Stimulated activated CD8-positive, alpha-beta memory T cell treated with anti-CD3 and anti-CD28 coated beads, Interleukin-7, amount 100 ng/mL, for 1 hour (primary cell): ENCODE data around the gene ALKBH5.

Experiments used
- DNase-seq, 2 donors: peaks; one replicate each; pipeline ENCODE4 v3.0.0-alpha.2; 2020; ENCODE audit warnings: low read depth in 2 of 2

Gene ALKBH5

GRCh38 chr17:18158022-18158600 lies 25.5 kb upstream of the ALKBH5 start:
- peak; percentile 81 to 88 for DNase-seq

DNA sequence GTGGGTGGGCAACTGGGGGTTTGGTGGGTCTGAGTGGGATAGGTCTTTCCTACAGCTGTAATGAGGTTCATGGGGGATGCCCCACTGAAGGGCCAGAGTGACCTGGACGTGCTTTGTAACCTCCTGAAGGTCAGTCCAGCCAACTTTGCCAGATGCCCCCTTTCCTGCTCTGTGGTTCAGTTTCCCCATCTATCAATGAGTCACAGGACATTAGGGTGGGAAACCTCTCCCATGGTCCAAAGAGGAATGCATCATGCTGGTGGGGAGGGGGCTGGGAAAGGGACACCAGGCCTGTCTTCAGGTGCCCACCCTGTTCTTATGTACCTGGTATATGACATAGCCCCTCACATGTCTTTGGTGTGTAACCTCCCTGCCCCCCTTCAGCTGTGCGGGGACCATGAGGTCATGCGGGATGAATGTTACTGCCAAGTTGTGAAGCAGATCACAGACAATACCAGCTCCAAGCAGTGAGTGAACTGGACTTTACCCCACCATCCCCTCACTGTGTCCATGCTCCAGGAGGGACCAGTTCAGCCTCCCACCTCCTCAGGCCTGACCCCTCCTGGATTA lies 24.0 kb upstream of the ALKBH5 start:
- DNase-seq, result no peak

DNA sequence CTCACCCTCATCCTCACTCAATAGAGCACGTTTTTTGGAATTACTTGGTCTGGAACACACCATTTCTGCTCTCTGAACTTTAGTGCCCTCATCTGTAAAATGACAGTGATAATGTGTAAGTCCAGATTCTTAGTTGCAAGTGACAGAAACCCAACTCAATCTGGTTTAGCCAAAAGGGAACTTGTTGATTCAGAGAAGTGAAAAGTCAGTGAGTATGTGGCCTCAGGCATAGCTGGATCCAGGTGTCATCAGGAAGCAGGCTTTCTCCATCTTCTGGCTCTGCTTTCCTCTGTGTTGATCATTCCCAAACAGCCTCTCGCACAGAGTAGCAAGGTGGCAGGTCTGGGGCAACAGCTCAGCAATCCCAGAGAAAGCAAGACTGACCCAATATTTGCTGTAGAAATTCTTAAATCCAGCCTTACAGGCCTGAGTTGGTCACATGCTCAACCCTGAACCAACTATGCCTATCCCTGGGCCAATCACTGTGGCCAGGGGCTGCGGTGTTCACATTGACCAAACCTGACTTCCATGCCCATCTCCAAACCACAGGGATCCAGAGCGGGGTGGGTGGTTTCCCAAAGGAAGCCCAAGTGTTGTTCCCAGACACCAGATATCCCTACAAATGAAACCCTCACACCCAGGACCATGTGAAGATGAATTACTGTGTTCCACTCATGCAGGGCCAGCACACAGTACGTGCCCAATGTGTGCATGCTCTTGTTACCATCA lies 23.3 kb upstream of the ALKBH5 start:
- DNase-seq, result no peak

GRCh38 chr17:18161207-18162145 lies 22.2 kb upstream of the ALKBH5 start:
- DNase-seq, result no peak

DNA sequence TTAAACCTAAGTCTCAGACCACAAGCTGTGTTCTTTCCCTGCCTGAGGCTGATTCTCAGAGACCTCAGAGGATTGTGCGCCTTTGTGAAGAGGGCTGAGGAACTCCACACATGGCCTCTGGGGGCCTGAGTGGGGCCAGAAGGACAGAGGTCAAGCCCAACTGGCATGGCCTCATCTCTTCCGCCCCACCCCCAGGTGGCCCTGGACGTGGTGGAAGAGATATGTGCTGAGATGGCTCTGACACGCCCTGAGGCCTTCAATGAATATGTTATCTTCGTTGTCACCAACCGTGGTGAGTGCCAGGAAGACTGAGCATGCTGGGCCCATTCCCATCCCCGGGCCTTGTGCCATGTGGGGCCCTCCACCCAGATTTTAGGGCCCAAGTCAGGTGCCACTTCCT lies 20.1 kb upstream of the ALKBH5 start:
- DNase-seq, result no peak

DNA sequence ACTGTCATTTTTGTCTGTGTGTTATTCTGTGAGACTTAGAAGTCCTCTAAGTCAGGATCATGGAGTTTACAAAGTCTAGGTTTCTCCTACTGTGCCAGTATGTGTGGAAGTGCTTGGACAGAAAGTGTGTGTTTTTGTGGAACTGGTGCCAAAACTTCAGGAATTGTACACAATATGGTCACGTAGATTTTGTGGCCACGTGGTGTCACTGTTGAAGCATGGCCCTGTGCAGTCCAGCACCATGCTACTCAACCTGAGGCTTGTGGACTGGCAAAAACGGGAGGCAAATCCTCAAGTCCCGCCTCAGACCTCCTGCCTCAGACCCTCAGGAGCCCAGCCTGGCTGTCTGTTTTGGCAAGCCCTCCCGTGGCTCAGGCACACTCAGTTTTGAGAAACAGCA lies 16.7 kb upstream of the ALKBH5 start:
- DNase-seq, result no peak

DNA sequence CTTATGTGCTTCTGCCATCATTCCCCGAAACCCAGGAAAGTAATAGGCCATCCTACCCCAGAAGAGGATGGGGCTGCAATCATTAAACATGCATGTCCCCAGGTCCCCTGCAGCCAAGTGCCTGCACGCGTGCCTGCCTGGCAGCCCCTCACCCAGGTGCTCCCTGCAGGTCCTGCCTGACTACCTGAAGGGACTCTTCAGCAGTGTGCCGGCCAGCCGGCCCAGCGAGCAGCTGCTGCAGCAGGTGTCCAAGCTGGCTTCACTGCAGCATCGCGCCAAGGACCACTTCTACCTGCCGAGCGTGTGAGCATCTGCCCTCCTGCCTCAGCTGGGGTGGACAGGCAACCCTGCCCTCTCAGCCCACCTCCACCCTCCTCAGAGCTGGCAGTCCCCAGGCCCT lies 16.2 kb upstream of the ALKBH5 start:
- no peak for DNase-seq

DNA sequence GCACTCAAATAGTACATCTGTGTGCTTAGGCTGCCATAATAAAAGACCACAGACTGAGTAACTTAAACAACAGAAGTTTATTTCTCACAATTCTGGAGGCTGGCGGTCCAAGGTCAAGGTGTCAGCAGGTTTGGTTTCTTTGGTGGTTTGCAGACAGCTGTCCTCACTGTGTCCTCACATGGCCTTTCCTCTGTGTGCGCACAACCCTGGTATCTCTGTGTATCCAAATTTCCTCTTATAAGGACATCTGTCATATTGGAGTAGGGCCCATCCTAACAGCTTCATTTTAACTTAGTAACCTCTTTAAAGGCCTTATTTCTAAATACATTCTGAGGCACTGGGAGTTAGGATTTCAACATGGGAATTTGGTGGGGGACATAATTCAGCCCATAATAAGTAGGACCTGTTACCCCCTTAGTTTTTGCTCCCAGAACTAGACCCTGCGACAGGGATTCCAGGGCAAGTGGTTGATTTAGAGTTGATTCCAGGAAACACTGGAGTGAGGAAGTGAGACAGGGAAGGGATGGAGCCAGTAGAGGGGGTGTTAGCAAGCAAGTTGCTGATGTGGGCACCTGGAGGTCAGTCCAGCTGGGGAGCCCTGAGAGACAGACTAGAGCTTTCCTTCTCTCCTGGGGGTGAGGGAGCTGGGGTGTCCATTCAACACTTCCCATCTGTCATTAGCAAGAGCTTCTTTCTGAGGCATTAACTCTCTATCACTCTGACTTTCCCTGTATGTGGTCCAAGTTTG lies 10.9 kb upstream of the ALKBH5 start:
- no peak for DNase-seq

DNA sequence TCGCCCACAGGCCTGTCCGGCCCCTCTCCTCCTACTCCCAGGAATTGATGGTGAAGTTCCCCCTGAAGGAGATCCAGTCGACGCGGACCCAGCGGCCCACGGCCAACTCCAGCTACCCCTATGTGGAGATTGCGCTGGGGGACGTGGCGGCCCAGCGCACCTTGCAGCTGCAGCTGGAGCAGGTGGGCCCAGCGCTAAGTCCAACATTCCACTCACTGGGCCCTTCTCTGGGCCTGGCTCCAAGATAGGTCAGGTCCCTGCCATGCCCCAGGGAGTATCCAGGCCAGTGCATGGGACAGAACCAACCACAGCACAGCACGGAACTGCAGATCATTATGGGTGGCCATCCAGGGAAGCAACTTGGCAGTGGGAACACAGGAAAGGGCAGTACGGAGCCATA lies 9.9 kb upstream of the ALKBH5 start:
- DNase-seq, result no peak

DNA sequence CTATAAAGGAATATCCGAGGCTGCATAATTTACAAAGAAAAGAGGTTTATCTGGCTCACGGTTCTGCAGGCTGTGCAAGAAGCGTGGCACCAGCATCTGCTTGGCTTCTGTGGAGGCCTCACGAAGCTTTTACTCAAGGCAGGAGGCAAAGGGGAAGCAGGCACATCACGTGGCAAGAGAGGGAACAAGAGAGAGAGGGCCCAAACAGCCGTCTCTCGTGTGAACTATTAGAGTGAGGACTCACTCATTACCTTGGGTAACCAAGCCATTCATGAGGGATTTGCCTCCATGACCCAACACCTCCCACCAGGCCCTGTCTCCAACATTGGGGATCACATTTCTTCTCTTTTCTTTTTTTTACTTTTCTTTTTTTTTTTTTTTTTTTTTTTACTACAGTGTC lies 7.5 kb upstream of the ALKBH5 start:
- no peak for DNase-seq

- no peak for DNase-seq
Observed at GRCh38 chr17:18177133-18177532, 6.5 kb upstream of the ALKBH5 start.

- no peak for DNase-seq
Observed at GRCh38 chr17:18177722-18178121, 5.9 kb upstream of the ALKBH5 start.

DNA sequence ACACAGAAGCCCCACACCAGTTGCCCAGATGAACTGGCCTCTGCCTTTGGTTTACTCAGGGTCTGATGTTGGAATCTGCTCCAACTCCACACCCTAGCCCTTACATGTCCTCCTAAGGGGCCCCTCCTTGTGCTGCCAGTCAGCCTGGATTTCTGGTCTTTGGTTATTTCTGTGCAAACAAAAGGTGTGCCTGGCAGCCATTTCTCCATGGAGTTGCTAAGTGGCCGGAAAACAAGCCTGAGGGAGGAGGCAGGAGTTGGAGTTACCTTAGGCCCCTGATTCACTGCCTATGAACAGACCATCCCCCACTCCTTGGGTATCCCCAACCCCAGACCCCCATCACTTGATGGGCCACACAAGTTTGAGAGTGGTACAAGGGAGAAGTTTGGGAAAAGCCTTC lies 4.4 kb upstream of the ALKBH5 start:
- no peak for DNase-seq

GRCh38 chr17:18179804-18180203 lies 3.8 kb upstream of the ALKBH5 start:
- no peak for DNase-seq

- DNase-seq, result no peak
Observed at GRCh38 chr17:18181358-18181757, 2.3 kb upstream of the ALKBH5 start.

DNA sequence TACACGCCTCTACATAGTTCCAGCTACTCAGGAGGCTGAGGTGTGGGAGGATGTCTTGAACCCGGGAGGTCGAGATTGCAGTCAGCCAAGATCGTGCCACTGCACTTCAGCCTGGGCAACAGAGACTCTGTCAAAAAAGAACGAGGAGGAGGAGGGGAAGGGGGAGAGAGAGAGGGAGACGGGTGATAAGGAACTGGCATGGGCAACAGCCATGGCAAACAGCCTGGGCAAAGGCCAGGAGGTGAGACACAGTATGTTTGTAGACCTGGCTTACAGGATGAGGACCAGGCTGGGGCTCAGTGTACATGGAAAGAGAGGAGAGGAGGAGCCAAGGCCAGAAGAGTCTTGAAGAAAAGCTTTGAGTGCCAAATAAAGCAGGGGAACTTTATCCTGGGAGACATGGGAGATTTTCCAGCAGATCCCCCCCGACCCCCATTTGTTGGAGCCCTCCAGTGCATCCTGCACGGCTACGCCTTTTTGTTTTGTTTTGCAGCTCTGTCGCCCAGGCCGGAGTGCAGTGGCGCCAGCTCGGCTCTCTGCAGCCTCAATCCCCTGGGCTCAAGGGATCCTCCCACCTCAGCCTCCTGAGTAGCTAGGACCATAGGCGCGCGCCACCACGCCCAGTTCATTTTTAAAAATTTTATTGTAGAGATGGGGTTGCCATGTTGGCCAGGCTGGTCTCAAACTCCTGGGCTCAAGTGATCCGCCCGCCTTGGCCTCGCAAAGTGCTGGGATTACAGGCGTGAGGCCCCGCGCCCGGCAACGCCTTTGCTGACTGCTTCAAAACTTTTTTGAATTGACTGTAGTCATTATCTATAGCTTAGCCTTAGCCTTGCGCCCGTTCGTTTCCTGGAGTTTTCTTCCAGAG lies 1.3 kb upstream of the ALKBH5 start:
- DNase-seq, result no peak

- peak; percentile 59 to 63 for DNase-seq
Observed at GRCh38 chr17:18182978-18183333, 672 bp upstream of the ALKBH5 start.

GRCh38 chr17:18184143-18185031 lies 759 bp downstream of the ALKBH5 start:
- DNase-seq, result peak; percentile 36 to 48

DNA sequence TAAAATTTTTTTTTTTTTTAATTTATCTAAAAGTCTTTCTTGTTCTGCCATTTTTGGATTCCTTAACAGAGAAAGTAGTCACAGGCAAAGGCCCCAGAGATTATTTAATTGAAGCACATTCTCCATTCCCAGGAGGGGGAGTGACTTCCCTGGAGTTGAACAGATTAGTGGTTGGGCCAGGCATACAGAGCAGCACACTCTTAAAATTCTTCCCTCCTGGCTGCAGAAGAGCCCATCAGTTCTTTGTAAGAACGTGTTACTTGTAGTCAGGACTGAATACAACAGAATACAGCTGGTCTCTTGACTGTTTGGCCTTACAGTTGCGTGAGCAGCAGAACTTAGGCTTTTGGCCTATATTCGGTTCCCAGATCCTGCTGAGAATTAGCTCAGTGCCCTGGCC lies 1.8 kb downstream of the ALKBH5 start:
- no peak for DNase-seq
